Activated CD4-positive, alpha-beta T cell treated with anti-CD3 and anti-CD28 coated beads for 1 hour (primary cell): ENCODE data around the gene NUTF2.
"Not testable (repeated sequence)": the region's sequence is repeated elsewhere in the genome, so short reads cannot be mapped to it uniquely, and the experiment has no call there.

Experiments used
- DNase-seq: peaks from one replicate; pipeline ENCODE4 v3.0.0-alpha.2; 2020

NUTF2 gene

DNA sequence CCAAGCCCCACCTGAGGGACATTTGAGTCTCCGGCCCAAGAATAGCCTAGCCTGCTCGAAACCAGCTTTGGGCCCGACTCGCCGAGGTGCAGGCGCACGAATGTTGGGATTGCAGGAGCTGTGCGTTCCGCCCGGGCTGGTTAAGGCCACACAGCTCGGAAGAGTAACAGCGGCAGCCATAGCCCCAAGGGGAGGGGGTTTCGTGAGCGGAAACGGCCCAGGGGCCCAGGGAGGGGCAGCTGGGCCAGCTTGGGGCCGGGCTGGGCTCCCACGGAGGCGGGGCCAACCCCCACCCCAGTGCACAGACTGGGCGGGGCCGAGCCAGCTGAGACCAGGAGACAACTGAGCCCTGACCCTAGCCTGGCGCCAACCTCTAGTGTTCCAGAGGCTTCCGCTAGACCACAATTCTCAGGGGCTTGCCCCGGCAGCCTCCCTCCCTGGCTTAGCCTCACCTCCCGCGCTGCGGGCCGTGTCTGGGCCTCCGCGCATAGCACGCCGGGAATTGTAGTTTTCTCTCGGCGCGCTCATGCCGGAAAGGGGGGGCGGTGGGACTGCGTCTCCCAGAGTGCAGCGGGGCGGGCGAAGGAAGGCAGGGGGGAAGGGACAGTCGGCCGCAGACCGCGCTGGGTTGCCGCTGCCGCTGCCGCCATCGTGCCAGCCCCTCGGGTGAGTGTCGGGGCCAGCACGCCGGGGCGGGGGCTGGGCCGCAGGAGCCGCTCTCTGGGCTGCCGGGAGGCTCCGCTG lies at the start of gene NUTF2:
Gene NUTF2, plus strand, starts transcription at position 614 of the 744 bp plus-strand sequence. CDS start 18,198 bp downstream, outside the sequence.
- DNase-seq, result peak; percentile 92

DNA sequence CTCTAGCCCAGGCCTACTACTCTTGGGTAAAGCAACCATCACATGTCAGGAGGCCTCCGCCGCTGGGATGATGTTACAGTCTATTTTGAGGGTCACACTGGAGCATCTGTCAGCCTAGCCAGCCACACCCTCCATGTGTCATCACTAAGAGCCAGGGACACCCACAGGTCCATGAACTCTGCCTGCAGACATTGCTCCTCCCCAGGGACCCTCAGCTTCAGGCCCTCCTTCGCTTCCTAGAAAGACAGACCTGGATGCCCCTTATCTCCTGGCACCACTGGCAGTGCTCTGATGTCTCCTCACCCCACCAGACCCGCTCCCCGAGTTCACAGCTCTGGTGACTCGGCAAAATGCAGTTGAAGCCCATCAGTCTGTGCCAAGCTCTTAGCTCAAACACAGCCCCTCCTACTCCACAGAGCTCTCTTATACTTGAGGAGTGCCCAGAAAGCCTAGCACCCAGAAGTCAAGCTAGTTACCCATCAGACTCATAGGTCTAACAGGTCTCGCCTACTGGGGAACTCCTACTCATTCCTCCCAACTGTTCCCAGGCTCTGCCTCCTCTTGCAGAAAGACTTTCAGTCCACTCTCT lies 46.3 kb upstream of the NUTF2 start:
- DNase-seq, result no peak

GRCh38 chr16:67801241-67801640 lies 45.5 kb upstream of the NUTF2 start:
- no peak for DNase-seq

GRCh38 chr16:67801883-67802282 lies 44.9 kb upstream of the NUTF2 start:
- no peak for DNase-seq

DNA sequence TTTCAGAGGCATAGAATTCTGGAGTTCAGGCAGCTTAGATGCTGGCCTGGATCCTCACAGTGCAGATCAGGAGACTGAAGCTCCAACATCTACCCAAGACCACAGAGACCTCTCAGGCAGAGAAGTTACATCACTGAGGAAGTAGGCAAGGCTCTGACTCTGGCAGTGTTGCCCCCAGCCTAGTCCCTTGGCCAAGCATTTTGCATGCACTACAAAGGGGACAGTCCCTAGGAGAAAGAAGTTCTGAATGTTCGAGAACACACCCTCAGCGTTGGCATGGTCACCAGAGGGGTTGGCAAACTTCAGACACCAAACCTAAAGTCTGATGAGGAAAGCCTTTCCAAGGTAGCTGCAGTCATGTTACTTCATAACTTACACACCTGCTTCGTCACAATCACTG lies 42.8 kb upstream of the NUTF2 start:
- DNase-seq, result no peak

- no peak for DNase-seq
Measured at GRCh38 chr16:67804853-67805542, 41.7 kb upstream of the NUTF2 start.

- DNase-seq, result no peak
Measured at GRCh38 chr16:67805718-67806427, 40.9 kb upstream of the NUTF2 start.

DNA sequence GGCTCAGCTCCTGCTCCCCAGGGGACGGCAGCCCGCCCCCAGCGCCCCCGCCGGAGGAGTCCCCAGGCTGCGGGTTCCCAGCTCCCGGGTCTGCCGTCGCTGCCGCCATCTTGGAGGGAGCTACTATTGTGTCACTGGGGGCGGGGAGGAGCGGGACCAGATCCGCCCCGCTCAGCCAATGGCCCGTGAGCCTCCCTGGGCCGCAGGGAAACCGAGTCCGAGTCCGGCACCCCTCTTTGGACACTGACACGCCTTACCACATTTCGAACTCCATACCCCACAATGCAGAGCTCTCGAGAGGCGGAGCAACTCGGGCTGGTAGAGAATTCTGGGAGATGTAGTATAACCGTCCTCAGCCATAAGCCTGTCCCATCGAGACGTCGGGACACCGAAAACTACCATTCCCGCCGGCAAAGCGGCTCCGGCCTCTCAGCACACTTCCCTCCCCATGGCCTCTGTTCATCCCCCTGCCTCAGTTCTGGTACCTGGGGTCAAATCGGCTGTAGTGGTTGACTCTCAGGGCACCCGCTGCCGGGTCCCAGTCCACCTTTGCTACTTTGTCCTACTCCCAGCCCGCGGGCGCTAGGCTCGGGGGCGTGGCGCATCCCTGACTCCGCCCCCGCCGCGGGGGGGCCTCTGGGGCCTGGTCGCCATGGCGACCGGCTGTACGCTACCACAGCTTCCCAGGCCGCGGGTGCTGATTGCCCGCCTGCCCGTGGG lies 40.1 kb upstream of the NUTF2 start, which contains the start of the genes RANBP10 and TSNAXIP1:
Gene RANBP10, minus strand, starts transcription at position 133 of the 720 bp plus-strand sequence. Its CDS starts 24 bp downstream, at position 109.
Gene TSNAXIP1, plus strand, starts transcription at position 462 of the 720 bp plus-strand sequence. CDS start 261 bp downstream, outside the sequence.
- peak; percentile 93 for DNase-seq

- DNase-seq, result no peak
Measured at GRCh38 chr16:67807148-67807682, 39.5 kb upstream of the NUTF2 start.

- no peak for DNase-seq
Measured at GRCh38 chr16:67811899-67812298, 34.8 kb upstream of the NUTF2 start.

- no peak for DNase-seq
Measured at GRCh38 chr16:67814567-67814966, 32.2 kb upstream of the NUTF2 start.

DNA sequence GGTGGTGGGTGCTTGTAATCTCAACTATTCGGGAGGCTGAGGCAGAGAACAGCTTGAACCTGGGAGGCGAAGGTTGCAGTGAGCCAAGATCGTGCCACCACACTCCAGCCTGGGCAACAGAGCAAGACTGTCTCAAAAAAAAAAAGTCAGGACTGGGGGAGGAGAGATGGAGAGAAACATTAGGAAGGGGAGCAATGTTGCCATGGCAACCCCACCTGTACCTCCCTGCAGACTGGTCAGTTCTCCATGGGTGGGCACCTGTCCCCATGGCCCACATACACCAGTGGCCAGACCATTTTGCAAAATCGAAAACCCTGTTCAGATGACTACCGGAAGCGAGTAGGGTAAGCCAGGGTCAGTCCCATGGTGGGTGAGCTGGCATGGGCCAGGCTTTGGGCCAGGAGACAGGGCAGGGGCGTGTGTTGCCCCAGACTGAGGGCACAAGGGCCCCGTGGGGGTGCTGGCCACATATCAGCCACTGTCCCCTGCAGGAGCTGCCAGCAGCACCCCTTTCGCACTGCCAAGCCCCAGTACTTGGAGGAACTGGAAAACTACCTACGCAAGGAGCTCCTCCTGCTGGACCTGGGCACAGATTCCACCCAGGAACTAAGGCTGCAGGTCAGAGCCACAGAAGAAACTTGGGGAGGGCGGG lies 26.0 kb upstream of the NUTF2 start:
- no peak for DNase-seq

DNA sequence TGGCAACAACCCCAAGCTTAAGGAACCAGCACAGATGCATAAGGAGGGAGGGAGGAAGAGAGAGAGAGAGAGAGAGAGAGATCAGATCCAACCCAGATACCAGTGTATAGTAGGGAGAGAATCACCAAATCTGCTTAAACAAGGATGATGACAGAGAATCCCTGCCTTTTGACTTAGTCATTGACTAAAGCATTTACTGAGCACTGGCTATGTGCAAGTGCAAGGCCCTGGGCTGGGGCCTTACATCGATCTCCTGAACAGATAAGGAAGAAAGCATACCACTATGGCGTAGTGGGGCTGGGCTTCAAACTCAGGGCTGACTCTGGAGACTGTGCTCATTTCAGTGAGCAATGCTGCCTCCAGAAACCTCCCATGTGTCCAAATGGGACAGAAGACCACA lies 24.2 kb upstream of the NUTF2 start:
- DNase-seq, result no peak

GRCh38 chr16:67825119-67825518 lies 21.6 kb upstream of the NUTF2 start:
- DNase-seq, result no peak

- no peak for DNase-seq
Measured at GRCh38 chr16:67825906-67826305, 20.8 kb upstream of the NUTF2 start.

- no peak for DNase-seq
Measured at GRCh38 chr16:67828651-67829050, 18.1 kb upstream of the NUTF2 start.

DNA sequence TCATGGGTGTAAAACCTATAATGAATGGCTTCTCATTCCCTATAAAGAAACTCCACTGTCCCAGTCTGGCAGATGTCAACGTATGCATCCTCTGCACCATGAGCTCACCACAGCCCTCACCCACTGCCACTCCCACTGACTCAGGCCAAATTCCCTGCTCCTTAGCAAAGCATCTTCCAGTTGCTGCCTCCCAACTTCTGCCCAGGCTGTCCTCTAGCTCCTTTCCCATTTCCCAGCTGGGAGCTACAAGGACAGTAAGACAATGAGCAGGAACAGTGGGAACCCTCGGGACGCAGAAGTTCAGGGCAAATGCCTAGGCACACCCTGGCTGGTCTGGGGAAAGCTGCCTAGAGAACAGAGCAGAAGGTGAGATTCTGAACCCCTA lies 13.7 kb upstream of the NUTF2 start:
- DNase-seq, result no peak

- peak; percentile 87 for DNase-seq
Measured at GRCh38 chr16:67833415-67834241, 13.1 kb upstream of the NUTF2 start.

GRCh38 chr16:67834242-67834614 lies 12.5 kb upstream of the NUTF2 start:
- DNase-seq, result no peak

DNA sequence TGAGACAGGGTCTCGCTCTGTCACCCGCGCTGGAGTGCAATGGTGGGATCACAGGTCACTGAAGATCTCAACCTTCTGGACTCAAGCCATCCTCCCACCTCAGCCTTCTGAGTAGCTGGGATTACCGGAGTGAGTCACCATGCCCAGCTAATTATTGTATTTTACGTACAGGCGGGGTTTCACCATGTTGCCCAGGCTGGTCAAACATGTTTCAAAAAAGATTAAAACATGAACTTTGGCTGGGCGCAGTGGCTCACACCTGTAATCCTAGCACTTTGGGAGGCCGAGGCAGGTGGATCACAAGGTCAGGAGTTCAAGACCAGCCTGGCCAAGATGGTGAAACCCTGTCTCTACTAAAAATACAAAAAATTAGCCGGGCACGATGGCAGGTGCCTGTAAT lies 9.5 kb upstream of the NUTF2 start:
- DNase-seq, result not testable (repeated sequence)

GRCh38 chr16:67837811-67838210 lies 8.9 kb upstream of the NUTF2 start:
- DNase-seq, result no peak
